KMS-11 (cell line): ENCODE data around the gene LPAR1.

Source experiments
- H2AFZ ChIP-seq: fragments of 200-600 bp; sonication (generic); 2 replicates; pipeline ENCODE4 v1.6.1; 2016; ENCODE audit warnings: antibody characterized with exemption, mixed run types, low read depth
- H3K27ac ChIP-seq: fragments of 200-600 bp; sonication (generic); 2 replicates; pipeline ENCODE4 v1.6.1; 2016; ENCODE audit warnings: mild to moderate bottlenecking, mixed run types
- H3K27me3 ChIP-seq: fragments of 200-600 bp; sonication (generic); 2 replicates; pipeline ENCODE4 v1.6.1; 2017; ENCODE audit warnings: mild to moderate bottlenecking, low read depth, mixed run types, moderate library complexity; ENCODE audit not compliant: insufficient read depth
- H3K36me3 ChIP-seq: fragments of 200-600 bp; sonication (generic); 2 replicates; pipeline ENCODE4 v1.6.1; 2017; ENCODE audit warnings: mild to moderate bottlenecking, mixed run types; ENCODE audit not compliant: insufficient read depth
- H3K4me1 ChIP-seq: fragments of 200-600 bp; sonication (generic); 2 replicates; pipeline ENCODE4 v1.6.1; 2016; ENCODE audit warnings: mild to moderate bottlenecking, low read depth, mixed run types; ENCODE audit not compliant: poor library complexity, severe bottlenecking
- H3K4me2 ChIP-seq: fragments of 200-600 bp; sonication (generic); 2 replicates; pipeline ENCODE4 v1.7.0; 2016; ENCODE audit warnings: mild to moderate bottlenecking, mixed run types
- H3K4me3 ChIP-seq: fragments of 200-600 bp; sonication (generic); IDR thresholded peaks from 2 replicates; pipeline ENCODE4 v1.6.1; 2017; ENCODE audit warnings: low read depth, low read length, mixed read lengths; ENCODE audit not compliant: insufficient read depth
- H3K79me2 ChIP-seq: fragments of 200-600 bp; sonication (generic); 2 replicates; pipeline ENCODE4 v1.6.1; 2016; ENCODE audit warnings: low read depth, mixed run types; ENCODE audit not compliant: insufficient read depth
- H3K9ac ChIP-seq: fragments of 200-600 bp; sonication (generic); 2 replicates; pipeline ENCODE4 v1.6.1; 2016; ENCODE audit warnings: mild to moderate bottlenecking, mixed run types
- H4K20me1 ChIP-seq: fragments of 200-600 bp; sonication (generic); 2 replicates; pipeline ENCODE4 v1.6.1; 2016; ENCODE audit warnings: mild to moderate bottlenecking, mixed run types; ENCODE audit not compliant: insufficient read depth
- CTCF ChIP-seq: fragments of 200-600 bp; sonication (generic); conservative IDR thresholded peaks from 2 replicates; pipeline ENCODE4 v1.6.1; 2017; ENCODE audit warnings: low read depth, mild to moderate bottlenecking, antibody characterized with exemption, low read length, moderate library complexity, mixed read lengths

The LPAR1 gene

GRCh38 chr9:110936719-110937452 is 101.4 kb downstream of the LPAR1 start:
- H3K4me2 ChIP-seq = no peak overlapping the region
- TF ChIP-seq CTCF = no peak
- no peak overlapping the region for H3K9ac ChIP-seq
- H2AFZ ChIP-seq = no peak overlapping the region
- no peak overlapping the region for H3K4me3 ChIP-seq
- H3K27me3 ChIP-seq = no peaks in the 10 kb centered on the region
- H3K27ac ChIP-seq = no peak overlapping the region
- no peaks in the 10 kb centered on the region for H4K20me1 ChIP-seq
- H3K4me1 ChIP-seq = peaks cover 9% of the 10 kb centered on the region
- no peaks in the 10 kb centered on the region for H3K36me3 ChIP-seq
- no peaks in the 10 kb centered on the region for H3K79me2 ChIP-seq

- Histone ChIP-seq H3K36me3 (no peaks in the 10 kb centered on the region), H3K4me2 (no peak overlapping the region), H2AFZ (no peak overlapping the region), H3K27me3 (no peaks in the 10 kb centered on the region), H3K79me2 (no peaks in the 10 kb centered on the region), H3K27ac (no peak overlapping the region), H3K9ac (no peak overlapping the region), H3K4me1 (peaks cover 9% of the 10 kb centered on the region), H3K4me3 (no peak overlapping the region), H4K20me1 (no peaks in the 10 kb centered on the region)
- no peak for TF ChIP-seq CTCF
Observed at GRCh38 chr9:110936237-110936636, 102.0 kb downstream of the LPAR1 start.

- peaks cover 9% of the 10 kb centered on the region for H3K4me1 ChIP-seq
- H2AFZ ChIP-seq = no peak overlapping the region
- no peaks in the 10 kb centered on the region for H4K20me1 ChIP-seq
- H3K79me2 ChIP-seq = no peaks in the 10 kb centered on the region
- no peaks in the 10 kb centered on the region for H3K27me3 ChIP-seq
- H3K9ac ChIP-seq = no peak overlapping the region
- TF ChIP-seq CTCF = no peak
- H3K4me2 ChIP-seq = no peak overlapping the region
- H3K27ac ChIP-seq = no peak overlapping the region
- no peak overlapping the region for H3K4me3 ChIP-seq
- H3K36me3 ChIP-seq = no peaks in the 10 kb centered on the region
Observed at GRCh38 chr9:110935829-110936228, 102.4 kb downstream of the LPAR1 start.

GRCh38 chr9:110933350-110934001 is 104.8 kb downstream of the LPAR1 start:
- Histone ChIP-seq H3K27ac (no peak overlapping the region), H3K4me2 (peak overlapping the region; percentile 23; the same call in 1 of the 2 replicates), H4K20me1 (no peaks in the 10 kb centered on the region), H3K4me3 (no peak overlapping the region), H3K9ac (no peak overlapping the region), H2AFZ (peak overlapping the region; percentile 55), H3K27me3 (no peaks in the 10 kb centered on the region), H3K36me3 (no peaks in the 10 kb centered on the region), H3K4me1 (peaks cover 9% of the 10 kb centered on the region), H3K79me2 (no peaks in the 10 kb centered on the region)
- TF ChIP-seq CTCF = no peak
